Mucosa of descending colon (tissue), 3 donors: ENCODE results near the gene MINK1. TPM values are rescaled to one million over a fixed set of nuclear protein-coding genes. Genes with fewer than 3 reads are reported as not detected.
A peak's percentile ranks its signal among the peaks of the same experiment; 100 is the strongest.

ENCODE experiments used
- ATAC-seq: fragments of 200-7000 bp; cut with Tn5 transposase; one replicate; pipeline ENCODE4 v1.9.1; 2020; ENCODE audit warnings: mild to moderate bottlenecking, moderate library complexity
- DNase-seq, 3 donors: peaks; one replicate each; pipeline ENCODE4 v3.0.0-alpha.2; 2020
- H3K36me3 ChIP-seq: fragments of 200-600 bp; one replicate; pipeline ENCODE4 v1.8.0; 2021; ENCODE audit warnings: low read depth, mild to moderate bottlenecking
- H3K4me1 ChIP-seq: fragments of 200-600 bp; one replicate; pipeline ENCODE4 v1.8.0; 2021; ENCODE audit warnings: low read depth, mild to moderate bottlenecking
- H3K4me3 ChIP-seq: fragments of 200-600 bp; one replicate; pipeline ENCODE4 v1.8.0; 2021; ENCODE audit warnings: mild to moderate bottlenecking
- H3K9me3 ChIP-seq: fragments of 200-600 bp; one replicate; pipeline ENCODE4 v1.8.0; 2021; ENCODE audit warnings: mild to moderate bottlenecking
- CTCF ChIP-seq: fragments of 200-600 bp; IDR thresholded peaks from one replicate; pipeline ENCODE4 v1.8.0; 2022; ENCODE audit warnings: antibody characterized with exemption, mild to moderate bottlenecking
- intact Hi-C, 2 donors: fragments of 100-400 bp; cut with DNase I in 1 of 2; cut with micrococcal nuclease in 1 of 2; formaldehyde crosslinking; loops; one replicate each; pipeline versions ENCODE4 v1.11.0 to v1.11.1; 2022; cut with DNase I, micrococcal nuclease
- total RNA-seq, 3 donors: library from RNA; stranded (reverse); fragmentation: NEBNext Ultra II Directional in 2 of 3; extraction: Animal tissue kit (Norgen Biotek cat#: 25700) in 2 of 3; gene quantifications; one replicate each; pipeline versions ENCODE4 v1.2.1 to v1.2.4, GENCODE V29; 2021 to 2023
- donor health status: DM: no; HTN: no; CAD: no; lungs with moderate emphysema.
- donor health status: DM: no; HTN: no; CAD: no.
- donor health status: DM: no; HTN: yes; CAD: no.

Gene MINK1
- total RNA-seq, 3 donors from 2014 or later: 140 to 227 (median 170) TPM

- intact Hi-C loops: no loop called here
- ATAC-seq: peak; percentile 67
- Histone ChIP-seq H3K4me3 (peak overlapping the region; percentile 77), H3K36me3 (no peaks in the 10 kb centered on the region), H3K4me1 (peaks cover 34% of the 10 kb centered on the region), H3K9me3 (no peaks in the 10 kb centered on the region)
- no peak for TF ChIP-seq CTCF
- peak; percentile 54 to 84 (median 72) for DNase-seq
Observed at GRCh38 chr17:4940555-4941318, 107.6 kb downstream of the MINK1 start.

GRCh38 chr17:4941319-4941610, 108.1 kb downstream of the MINK1 start:
- Histone ChIP-seq H3K36me3 (no peaks in the 10 kb centered on the region), H3K9me3 (no peaks in the 10 kb centered on the region), H3K4me3 (peak overlapping the region; percentile 77), H3K4me1 (peaks cover 38% of the 10 kb centered on the region)
- intact Hi-C loops: no loop called here
- no peak for ATAC-seq
- no peak for TF ChIP-seq CTCF
- DNase-seq: no peak

GRCh38 chr17:4942760-4943508, 109.8 kb downstream of the MINK1 start:
- no peak for ATAC-seq
- Histone ChIP-seq H3K4me1 (peaks cover 46% of the 10 kb centered on the region), H3K4me3 (no peak overlapping the region), H3K9me3 (no peaks in the 10 kb centered on the region), H3K36me3 (no peaks in the 10 kb centered on the region)
- no peak for DNase-seq
- intact Hi-C loops: no loop called here
- TF ChIP-seq CTCF: no peak

- Histone ChIP-seq H3K9me3 (no peaks in the 10 kb centered on the region), H3K4me3 (no peak overlapping the region), H3K4me1 (peaks cover 37% of the 10 kb centered on the region), H3K36me3 (no peaks in the 10 kb centered on the region)
- no peak for TF ChIP-seq CTCF
- ATAC-seq (no peak), DNase-seq (peak in 1 of 3 donors; percentile 68)
- intact Hi-C loops: no loop called here
Observed at GRCh38 chr17:4944163-4944553, 111.0 kb downstream of the MINK1 start.

- Histone ChIP-seq H3K4me1 (peaks cover 36% of the 10 kb centered on the region), H3K36me3 (no peaks in the 10 kb centered on the region), H3K9me3 (no peaks in the 10 kb centered on the region), H3K4me3 (no peak overlapping the region)
- intact Hi-C loops: no loop called here
- DNase-seq: peak in 1 of 3 donors; percentile 68
- TF ChIP-seq CTCF: no peak
- ATAC-seq: no peak
Observed at GRCh38 chr17:4944554-4945175, 111.5 kb downstream of the MINK1 start.
